ENCODE results near the gene ZNF837.

DNA sequence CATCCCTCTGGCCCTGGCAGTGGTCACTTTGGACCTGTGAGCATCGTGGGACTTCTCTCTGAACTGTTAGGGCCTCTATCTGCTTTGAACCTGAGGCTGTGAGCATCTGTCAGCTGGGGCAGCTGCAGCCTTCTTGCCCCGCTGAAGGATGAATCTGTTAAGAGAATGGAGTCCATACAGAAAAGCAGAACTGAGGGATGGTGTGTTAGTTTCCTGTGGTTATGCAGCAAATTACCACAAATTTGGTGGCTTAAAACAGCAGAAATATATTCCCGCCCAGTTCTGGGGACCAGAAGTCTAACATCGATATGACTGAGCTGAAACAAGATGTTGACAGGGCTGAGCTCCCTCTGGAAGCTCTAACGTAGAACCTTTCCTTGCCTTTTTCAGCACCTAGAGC lies 16.7 kb downstream of the ZNF837 start:
- TF ChIP-seq BHLHE40 (IDR thresholded peaks at IDR 0.05; ENCODE audit: low read depth, low read length) (no peak), JUN (IDR thresholded peaks at IDR 0.05) (no peak), EP300 (IDR thresholded peaks at IDR 0.05) (no peak), FOSL2 (IDR thresholded peaks at IDR 0.05) (no peak), FOSL2 (CRISPR knock-in tag; IDR thresholded peaks at IDR 0.05) (no peak), SREBF2 (IDR thresholded peaks at IDR 0.05) (no peak), NR3C1 (IDR thresholded peaks at IDR 0.05) (no peak), HOXB5 (CRISPR knock-in tag; IDR thresholded peaks at IDR 0.05) (no peak), ZFP36 (IDR thresholded peaks at IDR 0.05; ENCODE audit: borderline replicate concordance, partially characterized antibody) (no peak), CHD4 (IDR thresholded peaks at IDR 0.05; ENCODE audit: borderline replicate concordance) (no peak), ESRRA (IDR thresholded peaks at IDR 0.05; ENCODE audit: borderline replicate concordance, low read length) (no peak), CEBPB (IDR thresholded peaks at IDR 0.05) (no peak)
- TF ChIP-seq, protein P1, sequence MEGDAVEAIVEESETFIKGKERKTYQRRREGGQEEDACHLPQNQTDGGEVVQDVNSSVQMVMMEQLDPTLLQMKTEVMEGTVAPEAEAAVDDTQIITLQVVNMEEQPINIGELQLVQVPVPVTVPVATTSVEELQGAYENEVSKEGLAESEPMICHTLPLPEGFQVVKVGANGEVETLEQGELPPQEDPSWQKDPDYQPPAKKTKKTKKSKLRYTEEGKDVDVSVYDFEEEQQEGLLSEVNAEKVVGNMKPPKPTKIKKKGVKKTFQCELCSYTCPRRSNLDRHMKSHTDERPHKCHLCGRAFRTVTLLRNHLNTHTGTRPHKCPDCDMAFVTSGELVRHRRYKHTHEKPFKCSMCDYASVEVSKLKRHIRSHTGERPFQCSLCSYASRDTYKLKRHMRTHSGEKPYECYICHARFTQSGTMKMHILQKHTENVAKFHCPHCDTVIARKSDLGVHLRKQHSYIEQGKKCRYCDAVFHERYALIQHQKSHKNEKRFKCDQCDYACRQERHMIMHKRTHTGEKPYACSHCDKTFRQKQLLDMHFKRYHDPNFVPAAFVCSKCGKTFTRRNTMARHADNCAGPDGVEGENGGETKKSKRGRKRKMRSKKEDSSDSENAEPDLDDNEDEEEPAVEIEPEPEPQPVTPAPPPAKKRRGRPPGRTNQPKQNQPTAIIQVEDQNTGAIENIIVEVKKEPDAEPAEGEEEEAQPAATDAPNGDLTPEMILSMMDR (IDR thresholded peaks at IDR 0.05): no peak
